Measurements from ENCODE around the gene ISG20.

DNA sequence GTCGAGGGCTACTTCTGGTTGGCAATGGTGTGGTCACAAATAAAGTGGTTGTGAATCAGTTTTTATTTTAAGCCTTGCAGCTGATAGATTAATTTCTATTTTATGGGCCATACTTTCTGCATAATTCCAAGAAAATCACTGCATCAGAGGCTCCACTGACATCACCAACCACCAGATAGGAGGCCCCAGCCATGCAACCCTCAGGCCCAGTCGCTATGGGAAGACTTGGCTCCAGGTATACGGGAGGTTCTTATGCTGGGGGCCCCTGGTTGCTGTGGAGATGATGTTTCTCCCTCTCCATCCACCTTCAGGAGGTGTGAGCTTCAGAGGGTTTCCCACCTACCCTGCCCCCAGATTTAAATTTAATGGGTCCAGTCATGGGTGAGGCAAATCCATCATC, 57.4 kb downstream of the ISG20 start:
- TF ChIP-seq, protein P1, sequence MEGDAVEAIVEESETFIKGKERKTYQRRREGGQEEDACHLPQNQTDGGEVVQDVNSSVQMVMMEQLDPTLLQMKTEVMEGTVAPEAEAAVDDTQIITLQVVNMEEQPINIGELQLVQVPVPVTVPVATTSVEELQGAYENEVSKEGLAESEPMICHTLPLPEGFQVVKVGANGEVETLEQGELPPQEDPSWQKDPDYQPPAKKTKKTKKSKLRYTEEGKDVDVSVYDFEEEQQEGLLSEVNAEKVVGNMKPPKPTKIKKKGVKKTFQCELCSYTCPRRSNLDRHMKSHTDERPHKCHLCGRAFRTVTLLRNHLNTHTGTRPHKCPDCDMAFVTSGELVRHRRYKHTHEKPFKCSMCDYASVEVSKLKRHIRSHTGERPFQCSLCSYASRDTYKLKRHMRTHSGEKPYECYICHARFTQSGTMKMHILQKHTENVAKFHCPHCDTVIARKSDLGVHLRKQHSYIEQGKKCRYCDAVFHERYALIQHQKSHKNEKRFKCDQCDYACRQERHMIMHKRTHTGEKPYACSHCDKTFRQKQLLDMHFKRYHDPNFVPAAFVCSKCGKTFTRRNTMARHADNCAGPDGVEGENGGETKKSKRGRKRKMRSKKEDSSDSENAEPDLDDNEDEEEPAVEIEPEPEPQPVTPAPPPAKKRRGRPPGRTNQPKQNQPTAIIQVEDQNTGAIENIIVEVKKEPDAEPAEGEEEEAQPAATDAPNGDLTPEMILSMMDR (IDR thresholded peaks at IDR 0.05; ENCODE audit: low read depth, low read length, poor library complexity, severe bottlenecking): no peak
- TF ChIP-seq EZH2phosphoT487 (IDR thresholded peaks at IDR 0.05; ENCODE audit: borderline replicate concordance, low read length): no peak
